Activated CD4-positive, alpha-beta memory T cell treated with anti-CD3 and anti-CD28 coated beads for 36 hours (primary cell): ENCODE measurements around the gene RTEL1. TPM values are rescaled to one million over a fixed set of nuclear protein-coding genes. Genes with fewer than 3 reads are reported as not detected.

Source experiments
- CTCF ChIA-PET: fragments of 350-600 bp; sonication (Branson Sonifier 250); formaldehyde crosslinking; loops from one replicate; lab custom pipeline; 2021; ENCODE audit warnings: antibody characterized with exemption, inconsistent platforms; lab: Charles Lee
- POLR2A ChIA-PET: fragments of 350-600 bp; sonication (Branson Sonifier 250); formaldehyde crosslinking; loops from one replicate; lab custom pipeline; 2021; ENCODE audit warnings: antibody characterized with exemption; lab: Charles Lee
- DNase-seq: peaks from one replicate; pipeline ENCODE4 v3.0.0-alpha.2; 2020
- H3K27ac Mint-ChIP-seq: one replicate; pipeline ENCODE4 v1.8.0; 2021; ENCODE audit warnings: mixed read lengths
- H3K27me3 Mint-ChIP-seq: one replicate; pipeline ENCODE4 v1.8.0; 2021; ENCODE audit warnings: mixed read lengths
- H3K36me3 Mint-ChIP-seq: one replicate; pipeline ENCODE4 v1.8.0; 2021; ENCODE audit warnings: mixed read lengths
- H3K4me1 Mint-ChIP-seq: one replicate; pipeline ENCODE4 v1.8.0; 2021; ENCODE audit warnings: low read depth, mixed read lengths
- H3K4me3 Mint-ChIP-seq: one replicate; pipeline ENCODE4 v1.8.0; 2021; ENCODE audit warnings: mild to moderate bottlenecking, mixed read lengths
- H3K9me3 Mint-ChIP-seq: one replicate; pipeline ENCODE4 v1.8.0; 2021; ENCODE audit warnings: mixed read lengths
- intact Hi-C: fragments of 100-400 bp; cut with micrococcal nuclease; formaldehyde crosslinking; loops from one replicate; pipeline ENCODE4 v1.15.1; 2023
- total RNA-seq, 2 experiments: library from RNA; stranded (reverse); gene quantifications; one replicate each; pipeline ENCODE4 v1.2.3, GENCODE V29; 2021

Gene RTEL1
- total RNA-seq, 2 experiments from 2014 or later, result 38.0 to 38.3 TPM

DNA sequence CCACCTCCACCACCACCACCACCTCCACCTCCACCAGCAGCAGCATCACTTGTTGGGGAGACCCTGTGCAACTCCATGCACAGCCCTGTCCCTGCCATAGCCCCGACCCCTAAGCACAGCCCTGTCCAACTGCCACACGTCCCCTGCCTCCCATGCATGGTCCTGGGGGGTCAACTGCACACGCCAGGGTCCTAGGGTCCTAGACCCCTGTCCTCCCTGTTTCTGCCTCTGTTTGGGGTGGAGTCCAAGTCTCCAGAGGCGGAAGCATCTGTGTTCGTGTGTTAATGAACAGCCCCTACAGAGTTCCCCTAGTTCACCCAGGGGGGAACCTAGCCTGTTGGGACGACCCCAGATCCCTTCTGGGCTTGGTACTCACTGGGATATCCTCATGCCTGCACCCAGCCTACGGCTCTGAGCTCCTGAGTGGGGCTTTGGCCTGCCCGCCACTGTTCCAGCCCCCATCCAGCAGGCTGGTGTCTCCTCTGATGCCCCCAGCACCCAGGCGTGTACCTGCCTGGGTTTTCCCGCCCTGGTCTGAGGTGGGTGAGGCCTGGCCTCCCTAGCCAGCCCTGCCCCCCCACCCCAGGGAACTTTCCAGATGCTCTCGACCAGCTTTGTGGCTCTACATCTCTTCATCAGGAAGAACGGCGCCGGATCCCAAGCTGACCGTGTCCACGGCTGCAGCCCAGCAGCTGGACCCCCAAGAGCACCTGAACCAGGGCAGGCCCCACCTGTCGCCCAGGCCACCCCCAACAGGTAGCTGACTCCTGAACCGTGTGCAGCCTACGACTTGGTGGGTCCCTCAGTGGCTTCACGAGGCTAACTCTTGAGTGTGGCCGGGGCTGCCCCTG, 35.8 kb downstream of the RTEL1 start:
- intact Hi-C loops, result no loop called here
- Mint-ChIP-seq H3K4me3 (peak overlapping the region; percentile 12), H3K27me3 (no peaks in the 10 kb centered on the region), H3K9me3 (no peaks in the 10 kb centered on the region), H3K36me3 (peaks cover 21% of the 10 kb centered on the region), H3K4me1 (peaks cover 25% of the 10 kb centered on the region), H3K27ac (peak overlapping the region; percentile 72)
- ChIA-PET CTCF (no interaction called here), POLR2A (interaction anchor here (1.0 kb wide), 1 partner anchor 43 kb away, joined by 3 read pairs; the partner anchor contains the start of gene LIME1)
- DNase-seq, result no peak

DNA sequence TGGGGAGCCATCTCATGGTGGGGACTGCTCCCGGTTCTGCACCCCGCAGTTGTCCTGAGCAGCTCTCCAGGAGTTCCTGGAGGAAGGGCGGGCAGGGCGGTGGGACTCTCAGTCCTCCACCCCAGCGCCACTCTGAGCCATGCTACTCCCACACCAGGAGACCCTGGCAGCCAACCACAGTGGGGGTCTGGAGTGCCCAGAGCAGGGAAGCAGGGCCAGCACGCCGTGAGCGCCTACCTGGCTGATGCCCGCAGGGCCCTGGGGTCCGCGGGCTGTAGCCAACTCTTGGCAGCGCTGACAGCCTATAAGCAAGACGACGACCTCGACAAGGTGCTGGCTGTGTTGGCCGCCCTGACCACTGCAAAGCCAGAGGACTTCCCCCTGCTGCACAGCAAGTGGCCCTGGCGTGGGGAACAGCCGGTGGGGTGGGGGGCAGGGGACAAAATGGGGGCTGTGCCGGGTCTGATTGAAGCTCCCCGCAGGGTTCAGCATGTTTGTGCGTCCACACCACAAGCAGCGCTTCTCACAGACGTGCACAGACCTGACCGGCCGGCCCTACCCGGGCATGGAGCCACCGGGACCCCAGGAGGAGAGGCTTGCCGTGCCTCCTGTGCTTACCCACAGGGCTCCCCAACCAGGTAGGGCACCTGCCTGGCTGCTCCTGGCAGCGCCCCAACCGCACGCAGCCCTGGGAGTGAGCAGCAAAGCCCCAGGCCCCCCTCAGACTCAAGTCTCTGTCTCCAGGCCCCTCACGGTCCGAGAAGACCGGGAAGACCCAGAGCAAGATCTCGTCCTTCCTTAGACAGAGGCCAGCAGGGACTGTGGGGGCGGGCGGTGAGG, 36.7 kb downstream of the RTEL1 start:
- no peak for DNase-seq
- CTCF ChIA-PET, result no interaction called here
- Mint-ChIP-seq H3K9me3 (no peaks in the 10 kb centered on the region), H3K4me1 (peaks cover 31% of the 10 kb centered on the region), H3K27me3 (no peaks in the 10 kb centered on the region), H3K36me3 (peaks cover 21% of the 10 kb centered on the region), H3K4me3 (no peak overlapping the region), H3K27ac (no peak overlapping the region)
- POLR2A ChIA-PET, result interaction anchor here (1.0 kb wide), 1 partner anchor 42 kb away, joined by 3 read pairs; the partner anchor contains the start of gene LIME1
- intact Hi-C loops, result loop anchor here (5.0 kb wide), 2 partner anchors 58 to 158 kb away; partner anchors contain the start of gene PTK6

GRCh38 chr20:63695424-63696305, 37.6 kb downstream of the RTEL1 start:
- no peaks in the 10 kb centered on the region for H3K27me3 Mint-ChIP-seq
- no peak overlapping the region for H3K4me3 Mint-ChIP-seq
- no peaks in the 10 kb centered on the region for H3K9me3 Mint-ChIP-seq
- peaks cover 37% of the 10 kb centered on the region for H3K4me1 Mint-ChIP-seq
- POLR2A ChIA-PET, result interaction anchor here (0.6 to 1.9 kb wide), 3 partner anchors 9 to 955 kb away, joined by 3 to 8 read pairs (median 4); partner anchors contain the start of gene LIME1
- H3K27ac Mint-ChIP-seq, result no peak overlapping the region
- CTCF ChIA-PET, result no interaction called here
- peaks cover 21% of the 10 kb centered on the region for H3K36me3 Mint-ChIP-seq
- no peak for DNase-seq
- intact Hi-C loops, result loop anchor here (5.0 kb wide), 2 partner anchors 58 to 158 kb away; partner anchors contain the start of gene PTK6

GRCh38 chr20:63696306-63696627, 38.2 kb downstream of the RTEL1 start:
- POLR2A ChIA-PET, result interaction anchor here (1.9 kb wide), 1 partner anchor 9 kb away, joined by 8 read pairs; no protein-coding TSS in a partner anchor

GRCh38 chr20:63696628-63697356, 38.7 kb downstream of the RTEL1 start, which contains the start of gene TNFRSF6B:
TNFRSF6B (plus strand) TSS chr20:63696652; CDS start chr20:63696768, 116 bp downstream.
- Mint-ChIP-seq H3K4me1 (peaks cover 44% of the 10 kb centered on the region), H3K27ac (peak within 1 kb of the TSS; percentile 70), H3K4me3 (peak within 1 kb of the TSS; percentile 59), H3K27me3 (no peaks in the 10 kb centered on the region), H3K9me3 (no peaks in the 10 kb centered on the region), H3K36me3 (peaks cover 19% of the 10 kb centered on the region)
- ChIA-PET POLR2A (interaction anchor here (0.6 to 1.9 kb wide), 3 partner anchors 10 to 366 kb away, joined by 3 to 8 read pairs (median 3); partner anchors contain the start of gene TCEA2), CTCF (interaction anchor here (0.7 kb wide), 2 partner anchors 14 to 167 kb away, joined by 3 read pairs; no protein-coding TSS in a partner anchor)
- intact Hi-C loops, result loop anchor here (5.0 kb wide), 2 partner anchors 59 to 159 kb away; partner anchors contain the start of gene PTK6
- DNase-seq, result peak; percentile 36

More at GRCh38 chr20:63696306-63696627, 38.2 kb downstream of the RTEL1 start:
- Mint-ChIP-seq H3K4me1 (peaks cover 41% of the 10 kb centered on the region), H3K4me3 (peak overlapping the region; percentile 12), H3K27me3 (no peaks in the 10 kb centered on the region), H3K9me3 (no peaks in the 10 kb centered on the region), H3K27ac (no peak overlapping the region), H3K36me3 (peaks cover 20% of the 10 kb centered on the region)
- intact Hi-C loops, result loop anchor here (5.0 kb wide), 2 partner anchors 59 to 159 kb away; partner anchors contain the start of gene PTK6
- DNase-seq, result peak; percentile 52
- CTCF ChIA-PET, result no interaction called here

GRCh38 chr20:63697357-63697867, 39.3 kb downstream of the RTEL1 start:
- peak overlapping the region; percentile 70 for H3K27ac Mint-ChIP-seq
- peaks cover 18% of the 10 kb centered on the region for H3K36me3 Mint-ChIP-seq
- no peak for DNase-seq
- H3K4me3 Mint-ChIP-seq, result peak overlapping the region; percentile 59
- POLR2A ChIA-PET, result interaction anchor here (0.6 to 2.5 kb wide), 5 partner anchors 9 to 366 kb away, joined by 3 to 10 read pairs (median 5); partner anchors contain the start of gene TCEA2
- H3K4me1 Mint-ChIP-seq, result peaks cover 44% of the 10 kb centered on the region
- H3K9me3 Mint-ChIP-seq, result no peaks in the 10 kb centered on the region
- intact Hi-C loops, result loop anchor here (5.0 kb wide), 2 partner anchors 60 to 160 kb away; partner anchors contain the start of gene PTK6
- no peaks in the 10 kb centered on the region for H3K27me3 Mint-ChIP-seq
- CTCF ChIA-PET, result interaction anchor here (0.7 kb wide), 2 partner anchors 15 to 166 kb away, joined by 3 read pairs; no protein-coding TSS in a partner anchor

DNA sequence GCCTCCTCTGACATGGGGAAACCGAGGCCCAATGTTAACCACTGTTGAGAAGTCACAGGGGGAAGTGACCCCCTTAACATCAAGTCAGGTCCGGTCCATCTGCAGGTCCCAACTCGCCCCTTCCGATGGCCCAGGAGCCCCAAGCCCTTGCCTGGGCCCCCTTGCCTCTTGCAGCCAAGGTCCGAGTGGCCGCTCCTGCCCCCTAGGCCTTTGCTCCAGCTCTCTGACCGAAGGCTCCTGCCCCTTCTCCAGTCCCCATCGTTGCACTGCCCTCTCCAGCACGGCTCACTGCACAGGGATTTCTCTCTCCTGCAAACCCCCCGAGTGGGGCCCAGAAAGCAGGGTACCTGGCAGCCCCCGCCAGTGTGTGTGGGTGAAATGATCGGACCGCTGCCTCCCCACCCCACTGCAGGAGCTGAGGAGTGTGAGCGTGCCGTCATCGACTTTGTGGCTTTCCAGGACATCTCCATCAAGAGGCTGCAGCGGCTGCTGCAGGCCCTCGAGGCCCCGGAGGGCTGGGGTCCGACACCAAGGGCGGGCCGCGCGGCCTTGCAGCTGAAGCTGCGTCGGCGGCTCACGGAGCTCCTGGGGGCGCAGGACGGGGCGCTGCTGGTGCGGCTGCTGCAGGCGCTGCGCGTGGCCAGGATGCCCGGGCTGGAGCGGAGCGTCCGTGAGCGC, 39.9 kb downstream of the RTEL1 start:
- DNase-seq, result no peak
- H3K27me3 Mint-ChIP-seq, result no peaks in the 10 kb centered on the region
- POLR2A ChIA-PET, result interaction anchor here (0.6 to 2.5 kb wide), 9 partner anchors 8 to 160 kb away, joined by 3 to 10 read pairs (median 3); partner anchors contain the start of genes ARFRP1, LIME1 and ZGPAT
- H3K4me3 Mint-ChIP-seq, result no peak overlapping the region
- peaks cover 13% of the 10 kb centered on the region for H3K36me3 Mint-ChIP-seq
- intact Hi-C loops, result loop anchor here (5.0 kb wide), 2 partner anchors 61 to 161 kb away; partner anchors contain the start of gene PTK6
- H3K27ac Mint-ChIP-seq, result peak overlapping the region; percentile 33
- H3K4me1 Mint-ChIP-seq, result peaks cover 44% of the 10 kb centered on the region
- CTCF ChIA-PET, result interaction anchor here (0.6 to 1.6 kb wide), 5 partner anchors 9 to 287 kb away, joined by 3 to 5 read pairs (median 3); partner anchors contain the start of genes ARFRP1 and ZGPAT
- no peaks in the 10 kb centered on the region for H3K9me3 Mint-ChIP-seq

GRCh38 chr20:63698739-63699465, 40.8 kb downstream of the RTEL1 start:
- intact Hi-C loops, result loop anchor here (5.0 kb wide), 2 partner anchors 62 to 162 kb away; partner anchors contain the start of gene PTK6
- peak overlapping the region; percentile 92 for H3K27ac Mint-ChIP-seq
- peaks cover 10% of the 10 kb centered on the region for H3K36me3 Mint-ChIP-seq
- ChIA-PET POLR2A (interaction anchor here (1.0 to 2.5 kb wide), 7 partner anchors 9 to 161 kb away, joined by 3 to 10 read pairs (median 3); partner anchors contain the start of genes ARFRP1, LIME1 and ZGPAT), CTCF (interaction anchor here (0.6 to 1.6 kb wide), 5 partner anchors 8 to 286 kb away, joined by 3 to 5 read pairs (median 4); partner anchors contain the start of genes ARFRP1 and ZGPAT)
- H3K4me3 Mint-ChIP-seq, result peak overlapping the region; percentile 39
- peak; percentile 88 for DNase-seq
- peaks cover 41% of the 10 kb centered on the region for H3K4me1 Mint-ChIP-seq
- H3K27me3 Mint-ChIP-seq, result no peaks in the 10 kb centered on the region
- H3K9me3 Mint-ChIP-seq, result no peaks in the 10 kb centered on the region
